Upper lobe of left lung (tissue), 4 donors: Measurements from ENCODE around the gene NOL6.
A peak's percentile ranks its signal among the peaks of the same experiment; 100 is the strongest.

Source experiments
- CTCF ChIP-seq, 6 experiments: fragments of 450-650 bp in 4 of 6; fragments of 200-600 bp in 2 of 6; sonication (generic) in 2 of 6; IDR thresholded peaks; one replicate each; pipeline ENCODE4 v1.5.1; 2016 to 2019; ENCODE audit warnings: antibody characterized with exemption in 6 of 6
- EP300 ChIP-seq, 4 donors: sonication (generic); formaldehyde crosslinking; IDR thresholded peaks; one replicate each; pipeline ENCODE4 v1.5.1; 2017; ENCODE audit warnings: antibody characterized with exemption in 4 of 4, control low read depth in 2 of 4
- POLR2A ChIP-seq, 4 donors: fragments of 450-650 bp; IDR thresholded peaks; one replicate each; pipeline ENCODE4 v1.5.1; 2016 to 2017; ENCODE audit warnings: antibody characterized with exemption in 4 of 4, mild to moderate bottlenecking in 2 of 4

- no peak for TF ChIP-seq EP300 (IDR thresholded peaks at IDR 0.05)
- TF ChIP-seq POLR2A (IDR thresholded peaks at IDR 0.05), result no peak
- peak in 5 of 6 experiments; percentile 20 to 56 (median 42) for TF ChIP-seq CTCF (IDR thresholded peaks at IDR 0.05)
Observed at GRCh38 chr9:33517373-33517772, 43.6 kb upstream of the NOL6 start.
